HFF-Myc (cell line): ENCODE data around the gene ST8SIA2.
A peak's percentile ranks its signal among the peaks of the same experiment; 100 is the strongest.

Experiments
- DNase-seq: peaks from one replicate; pipeline ENCODE4 v3.0.0-alpha.2; 2011; ENCODE audit warnings: low read depth; ENCODE audit errors: extremely low read depth
- H3K4me3 ChIP-seq: replicated peaks from 2 replicates; pipeline ENCODE4 v1.5.1; 2011; ENCODE audit warnings: low read depth, mild to moderate bottlenecking, control low read depth, low read length
- CTCF ChIP-seq: IDR thresholded peaks from 2 replicates; pipeline ENCODE4 v1.5.1; 2012; ENCODE audit warnings: mild to moderate bottlenecking, low read depth, low read length, control low read depth; ENCODE audit errors: missing control alignments

The ST8SIA2 gene

GRCh38 chr15:92429378-92430068, 35.8 kb downstream of the ST8SIA2 start:
- DNase-seq, result peak; percentile 12
- no peak for TF ChIP-seq CTCF
- no peak overlapping the region for H3K4me3 ChIP-seq

- DNase-seq, result no peak
- H3K4me3 ChIP-seq, result no peak overlapping the region
- TF ChIP-seq CTCF, result no peak
These were observed 36.4 kb downstream of the ST8SIA2 start for GRCh38 chr15:92430069-92430440.

- no peak for TF ChIP-seq CTCF
- DNase-seq, result no peak
- no peak overlapping the region for H3K4me3 ChIP-seq
These were observed 41.5 kb downstream of the ST8SIA2 start for GRCh38 chr15:92435145-92435544.

GRCh38 chr15:92438471-92438870, 44.8 kb downstream of the ST8SIA2 start:
- H3K4me3 ChIP-seq, result no peak overlapping the region
- no peak for DNase-seq
- TF ChIP-seq CTCF, result no peak

- DNase-seq, result no peak
- TF ChIP-seq CTCF, result no peak
- H3K4me3 ChIP-seq, result no peak overlapping the region
These were observed 49.7 kb downstream of the ST8SIA2 start for GRCh38 chr15:92443381-92443780.

GRCh38 chr15:92444631-92445030, 51.0 kb downstream of the ST8SIA2 start:
- TF ChIP-seq CTCF, result no peak
- no peak for DNase-seq
- no peak overlapping the region for H3K4me3 ChIP-seq

GRCh38 chr15:92448370-92448769, 54.7 kb downstream of the ST8SIA2 start:
- no peak for TF ChIP-seq CTCF
- no peak overlapping the region for H3K4me3 ChIP-seq
- no peak for DNase-seq
